SK-N-SH treated with all-trans-retinoic acid at 6 μM for 48 hours (cell line): ENCODE measurements around the gene C5.

ENCODE experiments used
- ARNTL ChIP-seq: fragments of 450-650 bp; formaldehyde crosslinking; IDR thresholded peaks from 2 replicates; pipeline ENCODE4 v1.5.0; 2020; ENCODE audit warnings: low read depth, mild to moderate bottlenecking, moderate library complexity, borderline replicate concordance
- TOX ChIP-seq: fragments of 250-450 bp; sonication (Bioruptor Pico); IDR thresholded peaks from 2 replicates; pipeline ENCODE4 v1.8.0; 2021; ENCODE audit warnings: mild to moderate bottlenecking, moderate library complexity, borderline replicate concordance
- ZFP3 ChIP-seq: fragments of 250-450 bp; sonication (Bioruptor Pico); IDR thresholded peaks from 2 replicates; pipeline ENCODE4 v1.5.0; 2020; ENCODE audit warnings: mild to moderate bottlenecking, moderate library complexity
- ZFP30 ChIP-seq: fragments of 450-650 bp; formaldehyde crosslinking; IDR thresholded peaks from 2 replicates; pipeline ENCODE4 v1.5.0; 2022; ENCODE audit warnings: mild to moderate bottlenecking, moderate library complexity
- TF ChIP-seq, protein P1 (sequence below): fragments of 250-450 bp; sonication (Bioruptor Pico); IDR thresholded peaks from 2 replicates; pipeline ENCODE4 v1.8.0; 2020; ENCODE audit warnings: mild to moderate bottlenecking, moderate library complexity, borderline replicate concordance
- TF ChIP-seq, protein P2 (sequence below): fragments of 250-450 bp; sonication (Bioruptor Pico); IDR thresholded peaks from 2 replicates; pipeline ENCODE4 v1.5.1; 2021; ENCODE audit warnings: mild to moderate bottlenecking, moderate library complexity
- TF ChIP-seq, protein P3 (sequence below): fragments of 250-450 bp; sonication (Bioruptor Pico); IDR thresholded peaks from 2 replicates; pipeline ENCODE4 v1.8.0; 2021; ENCODE audit warnings: low read depth, mild to moderate bottlenecking, moderate library complexity, borderline replicate concordance

DNA sequence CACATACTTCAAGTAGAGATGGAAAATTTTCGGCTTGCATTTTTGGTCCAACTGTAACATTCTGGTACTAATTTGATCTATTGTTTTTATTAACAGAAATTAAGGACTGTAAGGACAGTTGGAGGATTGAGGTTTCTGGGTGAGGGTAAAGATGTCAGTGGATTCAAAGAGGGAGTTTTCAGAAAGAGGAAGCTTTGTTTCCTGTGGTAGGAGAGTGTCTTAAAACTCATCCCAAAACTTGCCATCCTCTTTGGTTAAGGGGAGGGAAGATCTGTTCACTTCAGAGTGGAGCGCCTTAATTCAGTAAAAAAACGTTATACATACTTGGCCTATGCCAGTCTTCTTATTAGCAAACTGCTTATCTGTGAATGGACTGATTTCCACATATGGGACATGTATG, 38.5 kb upstream of the C5 start:
- TF ChIP-seq TOX (no peak), ARNTL (CRISPR knock-in tag) (no peak), ZFP30 (CRISPR knock-in tag) (no peak), ZFP3 (CRISPR knock-in tag) (no peak)
- TF ChIP-seq, protein P1, sequence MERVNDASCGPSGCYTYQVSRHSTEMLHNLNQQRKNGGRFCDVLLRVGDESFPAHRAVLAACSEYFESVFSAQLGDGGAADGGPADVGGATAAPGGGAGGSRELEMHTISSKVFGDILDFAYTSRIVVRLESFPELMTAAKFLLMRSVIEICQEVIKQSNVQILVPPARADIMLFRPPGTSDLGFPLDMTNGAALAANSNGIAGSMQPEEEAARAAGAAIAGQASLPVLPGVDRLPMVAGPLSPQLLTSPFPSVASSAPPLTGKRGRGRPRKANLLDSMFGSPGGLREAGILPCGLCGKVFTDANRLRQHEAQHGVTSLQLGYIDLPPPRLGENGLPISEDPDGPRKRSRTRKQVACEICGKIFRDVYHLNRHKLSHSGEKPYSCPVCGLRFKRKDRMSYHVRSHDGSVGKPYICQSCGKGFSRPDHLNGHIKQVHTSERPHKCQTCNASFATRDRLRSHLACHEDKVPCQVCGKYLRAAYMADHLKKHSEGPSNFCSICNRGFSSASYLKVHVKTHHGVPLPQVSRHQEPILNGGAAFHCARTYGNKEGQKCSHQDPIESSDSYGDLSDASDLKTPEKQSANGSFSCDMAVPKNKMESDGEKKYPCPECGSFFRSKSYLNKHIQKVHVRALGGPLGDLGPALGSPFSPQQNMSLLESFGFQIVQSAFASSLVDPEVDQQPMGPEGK = no peak
- TF ChIP-seq, protein P2, sequence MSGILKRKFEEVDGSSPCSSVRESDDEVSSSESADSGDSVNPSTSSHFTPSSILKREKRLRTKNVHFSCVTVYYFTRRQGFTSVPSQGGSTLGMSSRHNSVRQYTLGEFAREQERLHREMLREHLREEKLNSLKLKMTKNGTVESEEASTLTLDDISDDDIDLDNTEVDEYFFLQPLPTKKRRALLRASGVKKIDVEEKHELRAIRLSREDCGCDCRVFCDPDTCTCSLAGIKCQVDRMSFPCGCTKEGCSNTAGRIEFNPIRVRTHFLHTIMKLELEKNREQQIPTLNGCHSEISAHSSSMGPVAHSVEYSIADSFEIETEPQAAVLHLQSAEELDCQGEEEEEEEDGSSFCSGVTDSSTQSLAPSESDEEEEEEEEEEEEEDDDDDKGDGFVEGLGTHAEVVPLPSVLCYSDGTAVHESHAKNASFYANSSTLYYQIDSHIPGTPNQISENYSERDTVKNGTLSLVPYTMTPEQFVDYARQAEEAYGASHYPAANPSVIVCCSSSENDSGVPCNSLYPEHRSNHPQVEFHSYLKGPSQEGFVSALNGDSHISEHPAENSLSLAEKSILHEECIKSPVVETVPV (CRISPR knock-in tag) = no peak
- TF ChIP-seq, protein P3, sequence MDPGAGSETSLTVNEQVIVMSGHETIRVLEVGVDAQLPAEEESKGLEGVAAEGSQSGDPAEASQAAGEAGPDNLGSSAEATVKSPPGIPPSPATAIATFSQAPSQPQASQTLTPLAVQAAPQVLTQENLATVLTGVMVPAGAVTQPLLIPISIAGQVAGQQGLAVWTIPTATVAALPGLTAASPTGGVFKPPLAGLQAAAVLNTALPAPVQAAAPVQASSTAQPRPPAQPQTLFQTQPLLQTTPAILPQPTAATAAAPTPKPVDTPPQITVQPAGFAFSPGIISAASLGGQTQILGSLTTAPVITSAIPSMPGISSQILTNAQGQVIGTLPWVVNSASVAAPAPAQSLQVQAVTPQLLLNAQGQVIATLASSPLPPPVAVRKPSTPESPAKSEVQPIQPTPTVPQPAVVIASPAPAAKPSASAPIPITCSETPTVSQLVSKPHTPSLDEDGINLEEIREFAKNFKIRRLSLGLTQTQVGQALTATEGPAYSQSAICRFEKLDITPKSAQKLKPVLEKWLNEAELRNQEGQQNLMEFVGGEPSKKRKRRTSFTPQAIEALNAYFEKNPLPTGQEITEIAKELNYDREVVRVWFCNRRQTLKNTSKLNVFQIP (CRISPR knock-in tag) = no peak
